ENCODE results near the gene ADI1.
"Not testable (repeated sequence)": the region's sequence is repeated elsewhere in the genome, so short reads cannot be mapped to it uniquely, and the experiment has no call there.

Gene ADI1

GRCh38 chr2:3496708-3497080, 22.6 kb downstream of the ADI1 start:
- H3K27ac ChIP-seq; DNase-seq (ENCODE audit: low read depth, low spot score): not testable (repeated sequence)

DNA sequence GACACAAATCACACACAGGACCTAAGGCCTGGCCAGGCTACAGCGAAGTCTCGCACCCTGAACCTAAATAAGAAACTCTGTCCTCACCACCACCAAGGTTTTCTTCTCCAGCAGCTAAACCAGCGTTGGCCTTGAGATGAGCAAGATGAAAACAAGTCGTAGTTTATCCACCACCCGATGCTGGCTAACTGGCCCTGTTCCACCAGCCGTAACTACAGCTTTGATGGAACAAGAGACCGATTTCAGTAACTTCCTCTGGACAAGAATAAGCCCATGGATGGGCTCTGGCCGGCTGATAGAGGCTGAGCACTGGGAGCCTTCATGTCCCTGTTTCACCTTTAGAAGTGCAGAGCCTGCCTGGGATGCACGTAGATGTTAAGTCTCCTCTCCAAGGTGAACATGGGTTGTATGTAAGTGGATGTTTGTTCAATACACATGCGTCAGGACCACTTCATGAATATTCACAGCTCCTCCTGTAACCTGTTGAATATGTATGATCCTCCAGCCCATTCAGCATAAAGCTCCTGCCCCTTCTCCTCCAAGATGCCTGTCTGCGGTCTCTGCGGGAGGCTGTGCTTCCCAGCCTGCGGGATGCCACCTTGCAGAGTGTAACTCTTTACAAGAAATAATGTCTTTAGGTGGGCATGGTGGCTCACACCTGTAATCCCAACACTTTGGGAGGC, 24.2 kb downstream of the ADI1 start:
- no peak overlapping the region for H3K27ac ChIP-seq
- no peak for DNase-seq (ENCODE audit: low read depth, low spot score)

DNA sequence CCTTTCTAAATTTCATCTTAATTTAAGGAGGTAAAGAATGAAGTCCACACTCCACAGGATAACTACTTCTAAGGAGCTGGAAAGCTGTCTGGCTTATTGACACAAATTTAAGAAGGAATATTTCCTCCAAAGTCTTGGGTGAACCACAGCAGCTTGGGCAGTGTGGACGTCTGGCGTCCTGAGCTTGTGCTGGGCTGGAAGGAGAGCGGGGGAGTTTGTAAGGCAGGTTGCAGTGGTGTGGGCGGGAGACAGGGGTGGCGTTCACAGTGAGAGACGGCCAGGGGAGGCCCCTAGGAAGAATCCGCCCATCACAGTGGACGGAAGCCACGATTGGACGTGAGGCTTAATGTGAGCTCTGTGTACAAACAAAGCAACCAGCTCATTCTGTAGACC, 25.7 kb downstream of the ADI1 start:
- no peak for DNase-seq (ENCODE audit: low read depth, low spot score)
- H3K27ac ChIP-seq: no peak overlapping the region

DNA sequence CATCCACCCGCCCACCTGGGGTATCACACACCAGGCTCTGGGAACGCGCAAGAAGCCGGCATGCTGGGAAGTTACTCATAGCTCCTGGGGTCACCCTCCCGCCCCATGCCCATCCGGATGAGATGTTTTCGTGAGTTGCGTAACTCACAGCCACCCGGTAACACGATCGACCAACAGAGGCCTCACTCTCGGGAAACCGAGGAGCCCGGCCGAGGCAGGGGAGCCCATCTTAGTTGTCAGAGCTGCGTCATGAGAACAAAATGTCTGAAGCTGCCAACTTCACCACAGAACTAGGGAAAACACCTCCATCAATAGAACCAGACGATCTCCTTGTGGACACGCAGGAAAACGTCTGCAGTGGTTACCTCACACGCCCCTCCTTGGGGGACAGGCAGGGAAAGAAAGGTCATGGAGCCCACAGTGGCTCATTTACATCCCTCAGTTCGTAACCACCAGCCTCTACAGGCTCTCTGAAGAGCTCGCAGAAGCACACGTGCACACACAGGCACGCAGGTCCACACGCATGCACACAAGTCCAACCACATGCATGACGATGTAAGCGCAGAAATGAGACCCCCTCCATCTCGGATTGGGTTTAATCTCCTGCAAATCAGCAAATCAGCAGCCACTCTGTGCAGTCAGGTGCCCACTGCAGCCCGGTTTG, 26.2 kb downstream of the ADI1 start:
- H3K27ac ChIP-seq: no peak overlapping the region
- no peak for DNase-seq (ENCODE audit: low read depth, low spot score)

DNA sequence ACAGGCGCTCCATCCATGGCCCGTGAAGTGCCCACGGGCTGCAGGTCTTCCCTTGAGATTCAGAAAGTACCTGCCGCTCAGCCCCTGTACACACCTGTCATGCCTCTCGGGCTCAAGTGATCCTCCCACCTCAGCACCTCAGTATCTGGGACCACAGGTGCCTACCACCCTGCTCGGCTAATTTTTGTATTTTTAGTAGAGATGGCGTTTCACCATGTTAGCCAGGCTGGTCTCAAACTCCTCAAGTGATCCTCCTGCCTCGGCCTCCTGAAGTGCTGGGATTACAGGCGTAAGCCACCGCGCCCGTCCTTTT, 26.9 kb downstream of the ADI1 start:
- not testable (repeated sequence) for H3K27ac ChIP-seq

GRCh38 chr2:3491716-3492474, 27.4 kb downstream of the ADI1 start:
- no peak overlapping the region for H3K27ac ChIP-seq
- DNase-seq (ENCODE audit: low read depth, low spot score): no peak

More for the DNA sequence above, 26.9 kb downstream of the ADI1 start:
- DNase-seq (ENCODE audit: low read depth, low spot score): not testable (repeated sequence)

DNA sequence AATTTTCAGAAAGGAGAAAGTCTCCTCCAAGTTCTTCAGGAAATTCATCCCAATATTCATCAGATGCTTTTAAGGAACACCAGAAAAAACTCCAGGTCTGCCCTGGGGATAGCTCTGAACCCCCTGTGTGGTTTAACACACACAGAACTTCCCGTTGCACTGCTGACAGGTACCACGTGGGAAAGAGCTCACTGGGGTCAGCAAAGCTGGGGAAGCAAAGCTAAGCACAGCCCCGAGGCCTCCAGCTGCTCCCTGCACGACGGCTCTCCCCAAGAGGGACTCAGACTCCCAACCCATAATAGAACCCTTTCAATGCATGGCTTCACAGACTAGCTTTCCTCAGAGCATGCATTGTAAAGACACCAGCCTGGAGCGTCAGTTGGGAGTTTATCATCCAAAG, 28.0 kb downstream of the ADI1 start:
- no peak for DNase-seq (ENCODE audit: low read depth, low spot score)
- no peak overlapping the region for H3K27ac ChIP-seq

GRCh38 chr2:3490191-3491170, 28.9 kb downstream of the ADI1 start:
- no peak for DNase-seq (ENCODE audit: low read depth, low spot score)
- no peak overlapping the region for H3K27ac ChIP-seq

DNA sequence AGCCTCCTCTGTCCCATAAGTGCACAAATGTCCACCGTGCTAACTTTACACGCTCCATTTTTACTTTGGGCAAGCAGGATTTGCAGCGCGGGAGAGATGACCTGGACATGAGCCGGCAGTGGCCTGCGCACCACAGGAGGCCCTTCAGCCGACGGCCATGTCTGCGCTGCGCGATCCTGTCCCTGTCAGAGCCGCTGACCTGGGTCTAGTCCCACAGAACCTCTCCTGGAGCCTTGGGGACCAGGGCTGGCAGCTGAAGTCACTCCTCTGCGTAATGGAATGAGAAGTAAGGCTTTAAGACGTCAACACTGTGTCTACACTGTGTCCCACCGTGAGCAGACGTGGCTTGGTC, 29.6 kb downstream of the ADI1 start:
- DNase-seq (ENCODE audit: low read depth, low spot score): no peak
- no peak overlapping the region for H3K27ac ChIP-seq

DNA sequence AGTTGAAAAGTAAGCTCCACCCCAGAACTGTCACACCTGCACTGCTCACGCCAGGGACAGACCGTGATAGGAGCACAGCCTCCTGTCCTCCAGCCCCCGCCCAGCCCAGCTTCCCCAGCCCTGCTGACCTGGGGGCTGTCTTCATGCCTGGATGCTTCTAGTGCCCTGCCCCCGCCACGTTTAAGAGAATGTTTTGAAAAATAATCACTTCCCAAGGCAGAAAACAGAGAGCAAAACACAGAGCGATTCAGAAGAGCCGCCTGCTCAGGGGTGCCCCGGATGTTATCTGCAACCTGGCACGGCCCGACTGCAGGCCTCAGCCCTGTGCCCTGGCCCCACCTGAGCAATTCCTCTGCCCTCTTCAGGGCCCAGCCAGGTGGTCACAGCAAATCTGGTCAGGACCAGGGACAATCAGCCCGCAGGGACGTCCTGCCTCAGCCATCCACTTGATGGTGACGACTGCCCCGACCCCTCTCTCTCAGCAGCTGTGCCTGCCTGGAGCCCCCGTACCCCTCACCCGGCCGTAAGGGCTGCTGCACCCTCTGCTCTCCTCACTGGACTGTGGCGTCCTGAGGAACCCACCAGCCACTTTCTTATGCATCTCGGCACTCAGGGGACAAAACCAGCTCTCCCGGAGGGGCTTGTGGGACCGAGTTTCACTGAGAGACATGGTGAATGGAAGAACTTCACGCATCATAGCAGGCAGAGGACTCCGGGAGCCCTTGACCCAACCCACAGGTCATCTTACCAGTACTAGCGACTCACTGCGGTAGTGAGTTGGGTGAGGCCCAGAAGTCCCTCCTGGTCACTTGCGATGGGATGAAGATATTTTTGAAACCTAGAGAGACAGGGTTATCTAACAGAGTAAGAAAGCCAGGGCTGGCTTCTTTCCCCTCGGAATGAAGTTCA, 30.2 kb downstream of the ADI1 start:
- no peak for DNase-seq (ENCODE audit: low read depth, low spot score)

GRCh38 chr2:3488061-3488531, 31.2 kb downstream of the ADI1 start:
- DNase-seq (ENCODE audit: low read depth, low spot score): no peak
- H3K27ac ChIP-seq: no peak overlapping the region

More for the DNA sequence above, 30.2 kb downstream of the ADI1 start:
- H3K27ac ChIP-seq: no peak overlapping the region

GRCh38 chr2:3487432-3487831, 31.9 kb downstream of the ADI1 start:
- no peak overlapping the region for H3K27ac ChIP-seq
- no peak for DNase-seq (ENCODE audit: low read depth, low spot score)

- no peak for DNase-seq (ENCODE audit: low read depth, low spot score)
- H3K27ac ChIP-seq: no peak overlapping the region
Observed at GRCh38 chr2:3487028-3487425, 32.3 kb downstream of the ADI1 start.

- no peak overlapping the region for H3K27ac ChIP-seq
- no peak for DNase-seq (ENCODE audit: low read depth, low spot score)
Observed at GRCh38 chr2:3486047-3487027, 33.0 kb downstream of the ADI1 start.

DNA sequence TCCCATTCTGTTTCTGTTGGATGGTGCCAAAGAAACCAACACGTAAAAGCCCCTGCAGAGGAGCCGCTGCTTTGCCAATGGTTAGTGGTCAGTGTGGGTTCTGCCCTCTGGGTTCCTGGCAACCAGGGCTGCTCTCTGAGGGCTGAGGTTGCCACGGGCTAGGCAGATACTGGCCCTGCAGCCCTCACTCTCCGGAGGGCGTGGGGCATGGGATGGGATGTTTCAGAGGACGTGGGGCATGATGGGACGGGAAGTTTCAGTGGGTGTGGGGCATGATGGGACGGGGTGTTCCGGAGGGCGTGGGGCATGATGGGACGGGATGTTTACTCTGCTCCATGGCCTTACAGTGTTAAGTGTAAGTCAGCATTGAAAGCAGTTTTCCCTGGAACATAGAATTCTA, 34.2 kb downstream of the ADI1 start:
- H3K27ac ChIP-seq: no peak overlapping the region
- no peak for DNase-seq (ENCODE audit: low read depth, low spot score)

- no peak for DNase-seq (ENCODE audit: low read depth, low spot score)
- H3K27ac ChIP-seq: no peak overlapping the region
Observed at GRCh38 chr2:3483986-3484960, 35.1 kb downstream of the ADI1 start.

Measured in epithelial cell of prostate (primary cell).